Smooth muscle cell (in vitro differentiated cells): Measurements from ENCODE around the gene OR6K6. TPM values are rescaled to one million over a fixed set of nuclear protein-coding genes. Genes with fewer than 3 reads are reported as not detected.

Experiments used
- DNase-seq: peaks from one replicate; lab custom pipeline; 2025; ENCODE audit not compliant: unreplicated experiment; lab: John Stamatoyannopoulos, UW
- H2AFZ ChIP-seq: fragments of 200-600 bp; sonication (generic); 2 replicates; pipeline ENCODE4 v1.6.0; 2016; ENCODE audit warnings: antibody characterized with exemption, low read depth, mild to moderate bottlenecking
- H3F3A ChIP-seq: fragments of 200-600 bp; sonication (generic); 2 replicates; pipeline ENCODE4 v1.6.0; 2017; ENCODE audit warnings: antibody characterized with exemption, low read depth
- H3K27ac ChIP-seq: fragments of 200-600 bp; sonication (generic); 2 replicates; pipeline ENCODE4 v1.5.1; 2016; ENCODE audit warnings: low read depth, mild to moderate bottlenecking
- H3K27me3 ChIP-seq: fragments of 200-600 bp; sonication (generic); 2 replicates; pipeline ENCODE4 v1.6.1; 2016; ENCODE audit warnings: low read depth, mild to moderate bottlenecking
- H3K36me3 ChIP-seq: fragments of 200-600 bp; sonication (generic); 2 replicates; pipeline ENCODE4 v1.5.1; 2016; ENCODE audit warnings: low read depth
- H3K4me1 ChIP-seq: fragments of 200-600 bp; sonication (generic); 2 replicates; pipeline ENCODE4 v1.5.1; 2016; ENCODE audit warnings: low read depth
- H3K4me2 ChIP-seq: fragments of 200-600 bp; sonication (generic); 2 replicates; pipeline ENCODE4 v1.6.0; 2016; ENCODE audit warnings: mild to moderate bottlenecking
- H3K4me3 ChIP-seq: fragments of 200-600 bp; sonication (generic); 2 replicates; pipeline ENCODE4 v1.5.1; 2016; ENCODE audit warnings: mild to moderate bottlenecking
- H3K79me2 ChIP-seq: fragments of 200-600 bp; sonication (generic); 2 replicates; pipeline ENCODE4 v1.6.0; 2016; ENCODE audit warnings: low read depth, mild to moderate bottlenecking
- H3K9ac ChIP-seq: fragments of 200-600 bp; sonication (generic); 2 replicates; pipeline ENCODE4 v1.6.0; 2016; ENCODE audit warnings: low read depth
- H3K9me3 ChIP-seq: fragments of 200-600 bp; sonication (generic); replicated peaks from 2 replicates; pipeline ENCODE4 v1.5.1; 2016; ENCODE audit warnings: low read depth
- H4K20me1 ChIP-seq: fragments of 200-600 bp; sonication (generic); 2 replicates; pipeline ENCODE4 v1.6.0; 2016; ENCODE audit warnings: low read depth
- WGBS: methylation state at CpG from one replicate; pipeline ENCODE4 v1.1.7; 2016; ENCODE audit warnings: low lambda C conversion rate; 5-methylcytosine and 5-hydroxymethylcytosine counted together
- polyA plus RNA-seq: library from polyadenylated mRNA; unstranded; fragments of >200 nt; fragmentation: Nextera tagmentation; extraction: Ambion mirVana; gene quantifications from 2 replicates; pipeline ENCODE4 v1.2.1, GENCODE V29; 2016
- small RNA-seq: library from RNA; depleted of rRNA; stranded (forward); fragments of <200 nt; gene quantifications from one replicate; pipeline ENCODE3, GENCODE V24; 2014
- total RNA-seq: library from RNA; depleted of rRNA; stranded (reverse); fragments of >200 nt; gene quantifications from 2 replicates; pipeline ENCODE4 v1.2.3, GENCODE V29; 2014
- TF ChIP-seq, protein P1 (sequence below): fragments of 200-600 bp; sonication (generic); IDR thresholded peaks from 2 replicates; pipeline ENCODE4 v1.5.1; 2017; ENCODE audit warnings: borderline replicate concordance, mild to moderate bottlenecking, antibody characterized with exemption; ENCODE audit not compliant: insufficient read depth, poor library complexity, severe bottlenecking

Gene OR6K6
- total and polyA plus RNA-seq, 2 experiments from 2014 or later: not detected

DNA sequence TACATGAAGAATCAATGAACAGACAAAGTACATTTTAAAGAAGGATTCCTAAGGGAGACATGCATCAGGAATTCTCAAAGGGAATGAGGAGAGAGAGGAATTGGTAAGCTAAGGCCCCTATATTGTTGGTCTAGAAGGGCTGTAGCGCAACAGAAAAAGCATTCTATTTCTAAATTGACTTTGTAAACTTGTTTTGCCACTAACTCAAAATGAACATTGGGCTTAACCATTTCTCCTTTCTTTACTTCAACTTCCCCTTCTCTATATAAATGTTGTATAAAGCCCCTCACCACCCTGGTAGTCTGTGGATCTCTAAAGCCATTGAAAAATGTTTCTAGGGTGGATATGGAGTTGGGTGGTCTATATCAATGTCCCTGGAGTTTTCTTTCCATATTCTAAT lies 46.9 kb downstream of the OR6K6 start:
- no peak overlapping the region for H3K4me3 ChIP-seq
- no peaks in the 10 kb centered on the region for H3K4me1 ChIP-seq
- H4K20me1 ChIP-seq: no peaks in the 10 kb centered on the region
- H3K27me3 ChIP-seq: no peaks in the 10 kb centered on the region
- H2AFZ ChIP-seq: no peak overlapping the region
- H3K9ac ChIP-seq: no peak overlapping the region
- no peak overlapping the region for H3K4me2 ChIP-seq
- TF ChIP-seq, protein P1, sequence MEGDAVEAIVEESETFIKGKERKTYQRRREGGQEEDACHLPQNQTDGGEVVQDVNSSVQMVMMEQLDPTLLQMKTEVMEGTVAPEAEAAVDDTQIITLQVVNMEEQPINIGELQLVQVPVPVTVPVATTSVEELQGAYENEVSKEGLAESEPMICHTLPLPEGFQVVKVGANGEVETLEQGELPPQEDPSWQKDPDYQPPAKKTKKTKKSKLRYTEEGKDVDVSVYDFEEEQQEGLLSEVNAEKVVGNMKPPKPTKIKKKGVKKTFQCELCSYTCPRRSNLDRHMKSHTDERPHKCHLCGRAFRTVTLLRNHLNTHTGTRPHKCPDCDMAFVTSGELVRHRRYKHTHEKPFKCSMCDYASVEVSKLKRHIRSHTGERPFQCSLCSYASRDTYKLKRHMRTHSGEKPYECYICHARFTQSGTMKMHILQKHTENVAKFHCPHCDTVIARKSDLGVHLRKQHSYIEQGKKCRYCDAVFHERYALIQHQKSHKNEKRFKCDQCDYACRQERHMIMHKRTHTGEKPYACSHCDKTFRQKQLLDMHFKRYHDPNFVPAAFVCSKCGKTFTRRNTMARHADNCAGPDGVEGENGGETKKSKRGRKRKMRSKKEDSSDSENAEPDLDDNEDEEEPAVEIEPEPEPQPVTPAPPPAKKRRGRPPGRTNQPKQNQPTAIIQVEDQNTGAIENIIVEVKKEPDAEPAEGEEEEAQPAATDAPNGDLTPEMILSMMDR: no peak
- H3K79me2 ChIP-seq: no peaks in the 10 kb centered on the region
- H3F3A ChIP-seq: no peaks in the 10 kb centered on the region
- 100% methylated on average over 1 of the region's 1 CpG for WGBS
- no peaks in the 10 kb centered on the region for H3K36me3 ChIP-seq
- no peak overlapping the region for H3K27ac ChIP-seq
- no peak for DNase-seq
- H3K9me3 ChIP-seq: no peaks in the 10 kb centered on the region

DNA sequence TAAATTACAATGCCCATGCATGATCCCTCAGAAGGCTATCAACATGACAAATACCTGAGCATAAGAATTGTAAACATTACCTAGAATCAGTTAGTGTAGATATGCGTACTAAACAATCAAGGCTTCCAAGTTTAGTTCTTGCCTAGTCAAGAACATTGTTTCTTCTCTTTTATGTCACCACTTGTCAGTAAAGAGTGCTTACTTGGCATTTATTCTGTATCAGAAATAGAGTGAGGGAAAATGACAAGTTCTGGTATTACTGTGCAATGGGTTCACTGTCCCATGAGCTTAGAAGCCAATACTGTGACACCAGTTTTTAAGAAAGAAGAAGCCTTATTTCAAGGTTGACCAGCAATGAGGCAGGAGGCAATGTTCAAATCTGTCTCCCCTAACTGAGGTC lies 49.2 kb downstream of the OR6K6 start:
- no peak overlapping the region for H3K9ac ChIP-seq
- no peaks in the 10 kb centered on the region for H3K36me3 ChIP-seq
- no peaks in the 10 kb centered on the region for H4K20me1 ChIP-seq
- no peaks in the 10 kb centered on the region for H3K27me3 ChIP-seq
- no peak overlapping the region for H3K4me2 ChIP-seq
- no peaks in the 10 kb centered on the region for H3F3A ChIP-seq
- no peak overlapping the region for H2AFZ ChIP-seq
- H3K4me3 ChIP-seq: no peak overlapping the region
- no peak for DNase-seq
- no peaks in the 10 kb centered on the region for H3K4me1 ChIP-seq
- no peaks in the 10 kb centered on the region for H3K9me3 ChIP-seq
- WGBS: 97% methylated on average over 1 of the region's 1 CpG
- TF ChIP-seq, protein P1: no peak
- no peaks in the 10 kb centered on the region for H3K79me2 ChIP-seq
- no peak overlapping the region for H3K27ac ChIP-seq

Small RNAs within 50 kb of the gene (small RNA-seq; reads per million reads assigned to genes)
- not detected for gene OR2AQ1P

Other genes starting within 250 kb of the OR6K6 start
- gene OR6Y1, start 200.3 kb upstream of the OR6K6 start, total RNA-seq: not detected in 2 replicates
- not detected in 2 replicates for gene OR6Y1, start 200.3 kb upstream of the OR6K6 start, polyA plus RNA-seq
- not detected in 2 replicates for gene OR6P1, start 184.1 kb upstream of the OR6K6 start, total RNA-seq
- not detected in 2 replicates for gene OR6P1, start 184.1 kb upstream of the OR6K6 start, polyA plus RNA-seq
- gene OR10X1, start 174.8 kb upstream of the OR6K6 start, total RNA-seq: not detected in 2 replicates
- gene OR10X1, start 174.8 kb upstream of the OR6K6 start, polyA plus RNA-seq: not detected in 2 replicates
- not detected in 2 replicates for gene OR10Z1, start 149.5 kb upstream of the OR6K6 start, total RNA-seq
- not detected in 2 replicates for gene OR10Z1, start 149.5 kb upstream of the OR6K6 start, polyA plus RNA-seq
- gene SPTA1, start 68.0 kb upstream of the OR6K6 start, total RNA-seq: not detected in 2 replicates
- gene SPTA1, start 68.0 kb upstream of the OR6K6 start, polyA plus RNA-seq: 0.55 TPM in 1 of 2 replicates, not detected in the other
- not detected in 2 replicates for gene OR6K2, start 54.1 kb upstream of the OR6K6 start, total RNA-seq
- gene OR6K2, start 54.1 kb upstream of the OR6K6 start, polyA plus RNA-seq: not detected in 2 replicates
- gene OR6K3, start 34.0 kb upstream of the OR6K6 start, total RNA-seq: not detected in 2 replicates
- not detected in 2 replicates for gene OR6K3, start 34.0 kb upstream of the OR6K6 start, polyA plus RNA-seq
- gene OR6N1, start 17.5 kb downstream of the OR6K6 start, total RNA-seq: not detected in 2 replicates
- gene OR6N1, start 17.5 kb downstream of the OR6K6 start, polyA plus RNA-seq: not detected in 2 replicates
- gene OR6N2, start 26.5 kb downstream of the OR6K6 start, total RNA-seq: not detected in 2 replicates
- not detected in 2 replicates for gene OR6N2, start 26.5 kb downstream of the OR6K6 start, polyA plus RNA-seq
- 0.09 TPM in 1 of 2 replicates, not detected in the other for gene MNDA, start 76.6 kb downstream of the OR6K6 start, total RNA-seq
- 0.39 TPM in 1 of 2 replicates, not detected in the other for gene MNDA, start 76.6 kb downstream of the OR6K6 start, polyA plus RNA-seq
- 0.22 TPM in 1 of 2 replicates, not detected in the other for gene PYHIN1, start 176.8 kb downstream of the OR6K6 start, total RNA-seq
- not detected in 2 replicates for gene PYHIN1, start 176.8 kb downstream of the OR6K6 start, polyA plus RNA-seq